Fibroblast of villous mesenchyme (primary cell): ENCODE results near the gene INHBE. TPM values are rescaled to one million over a fixed set of nuclear protein-coding genes. Genes with fewer than 3 reads are reported as not detected.
"Not testable (repeated sequence)": the region's sequence is repeated elsewhere in the genome, so short reads cannot be mapped to it uniquely, and the experiment has no call there.

Experiments used
- DNase-seq: peaks from one replicate; pipeline ENCODE4 v3.0.0-alpha.2; 2010; ENCODE audit warnings: low read depth
- H3K4me3 ChIP-seq: 2 replicates; pipeline ENCODE4 v1.5.1; 2011; ENCODE audit warnings: low read depth, mild to moderate bottlenecking, low read length
- CTCF ChIP-seq: IDR thresholded peaks from 2 replicates; pipeline ENCODE4 v1.5.1; 2012; ENCODE audit warnings: low read depth, mild to moderate bottlenecking, low read length; ENCODE audit not compliant: insufficient read depth
- total RNA-seq: library from RNA; depleted of rRNA; stranded (reverse); fragments of >200 nt; gene quantifications from 2 replicates; pipeline ENCODE4 v1.2.3, GENCODE V29; 2012

INHBE gene
- total RNA-seq, 1 donor = 1.7 TPM

GRCh38 chr12:57433370-57433769 lies 21.7 kb upstream of the INHBE start:
- H3K4me3 ChIP-seq = no peak overlapping the region
- TF ChIP-seq CTCF = no peak
- DNase-seq = no peak

- TF ChIP-seq CTCF = no peak
- DNase-seq = no peak
- H3K4me3 ChIP-seq = no peak within 1 kb of the TSS
Observed at GRCh38 chr12:57434517-57435223, 20.4 kb upstream of the INHBE start, which contains the start of gene INHBC. Gene INHBC, plus strand, starts transcription at chr12:57434784. Its CDS starts 103 bp downstream, at chr12:57434887.

- no peak for DNase-seq
- no peak for TF ChIP-seq CTCF
- no peak overlapping the region for H3K4me3 ChIP-seq
Observed at GRCh38 chr12:57435293-57435692, 19.8 kb upstream of the INHBE start.

- no peak for TF ChIP-seq CTCF
- DNase-seq = no peak
- no peak overlapping the region for H3K4me3 ChIP-seq
Observed at GRCh38 chr12:57438400-57438799, 16.7 kb upstream of the INHBE start.

GRCh38 chr12:57439762-57440266 lies 15.3 kb upstream of the INHBE start:
- no peak for DNase-seq
- no peak for TF ChIP-seq CTCF
- H3K4me3 ChIP-seq = no peak overlapping the region

- H3K4me3 ChIP-seq, DNase-seq: not testable (repeated sequence)
Observed at GRCh38 chr12:57441393-57441792, 13.7 kb upstream of the INHBE start.

- no peak overlapping the region for H3K4me3 ChIP-seq
- no peak for TF ChIP-seq CTCF
- DNase-seq = no peak
Observed at GRCh38 chr12:57441846-57442427, 13.2 kb upstream of the INHBE start.

GRCh38 chr12:57444337-57444736 lies 10.8 kb upstream of the INHBE start:
- not testable (repeated sequence) for H3K4me3 ChIP-seq, DNase-seq
